Osteoblast (primary cell): Measurements from ENCODE around the gene GTPBP2. TPM values are rescaled to one million over a fixed set of nuclear protein-coding genes. Genes with fewer than 3 reads are reported as not detected.
A peak's percentile ranks its signal among the peaks of the same experiment; 100 is the strongest.

ENCODE experiments used
- DNase-seq: peaks from one replicate; pipeline ENCODE4 v3.0.0; 2011; ENCODE audit warnings: low spot score, mixed read lengths; ENCODE audit not compliant: insufficient read length; ENCODE audit errors: missing footprints
- H2AFZ ChIP-seq: 2 replicates; pipeline ENCODE4 v1.6.0; 2011; ENCODE audit warnings: mild to moderate bottlenecking, low read length
- H3K27ac ChIP-seq: 2 replicates; pipeline ENCODE4 v1.5.1; 2011; ENCODE audit warnings: mild to moderate bottlenecking, low read depth, low read length, moderate library complexity
- H3K27me3 ChIP-seq: 2 replicates; pipeline ENCODE4 v1.6.0; 2012; ENCODE audit warnings: mild to moderate bottlenecking, control low read depth, inconsistent platforms, low read length, moderate library complexity; ENCODE audit not compliant: insufficient read depth
- H3K36me3 ChIP-seq: 2 replicates; pipeline ENCODE4 v1.5.1; 2011; ENCODE audit warnings: mild to moderate bottlenecking, low read length, control low read depth, moderate library complexity; ENCODE audit not compliant: insufficient read depth
- H3K4me1 ChIP-seq: 2 replicates; pipeline ENCODE4 v1.5.1; 2011; ENCODE audit warnings: mild to moderate bottlenecking, low read length, control low read depth, moderate library complexity; ENCODE audit not compliant: insufficient read depth
- H3K4me2 ChIP-seq: 2 replicates; pipeline ENCODE4 v1.6.0; 2011; ENCODE audit warnings: mild to moderate bottlenecking, low read length; ENCODE audit not compliant: insufficient read depth
- H3K4me3 ChIP-seq: fragments of 200-600 bp; sonication (generic); 3 replicates; pipeline ENCODE4 v1.5.1; 2012; ENCODE audit warnings: mild to moderate bottlenecking, low read length, inconsistent platforms; ENCODE audit not compliant: insufficient read depth
- H3K79me2 ChIP-seq: 2 replicates; pipeline ENCODE4 v1.6.0; 2012; ENCODE audit warnings: mild to moderate bottlenecking, low read length, control low read depth, inconsistent platforms; ENCODE audit not compliant: insufficient read depth
- H3K9me3 ChIP-seq: 2 replicates; pipeline ENCODE4 v1.5.1; 2011; ENCODE audit warnings: low read depth, low read length, control low read depth
- H4K20me1 ChIP-seq: 2 replicates; pipeline ENCODE4 v1.6.0; 2012; ENCODE audit warnings: mild to moderate bottlenecking, low read length, control low read depth; ENCODE audit not compliant: insufficient read depth
- total RNA-seq: library from RNA; depleted of rRNA; stranded (reverse); fragments of >200 nt; gene quantifications from 2 replicates; pipeline ENCODE4 v1.2.3, GENCODE V29; 2012
- TF ChIP-seq, protein P1 (sequence below): IDR thresholded peaks from 2 replicates; pipeline ENCODE4 v1.5.1; 2011; ENCODE audit warnings: mild to moderate bottlenecking, low read depth, low read length, moderate library complexity; ENCODE audit errors: extremely low read depth

The GTPBP2 gene
- total RNA-seq, 1 donor = 84.0 TPM

DNA sequence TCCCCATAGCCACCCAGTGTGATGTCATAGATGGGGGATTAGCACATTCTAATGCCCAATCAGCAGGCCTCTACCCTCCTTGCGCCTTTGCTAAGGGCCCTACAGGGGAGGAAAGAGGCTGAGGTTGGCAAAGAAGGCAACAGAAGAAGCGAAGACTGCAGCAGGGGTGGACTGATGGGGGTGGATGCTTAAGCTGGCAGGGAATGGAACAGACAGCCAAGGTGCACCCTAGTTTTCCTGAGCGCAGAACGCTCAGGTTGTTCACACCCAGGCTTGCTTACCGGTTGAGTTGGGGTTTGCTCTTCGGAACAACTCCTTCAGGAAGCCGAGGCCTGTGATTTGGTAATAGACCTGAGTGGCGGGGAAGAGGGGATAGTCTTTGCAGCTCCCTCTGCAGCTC lies 45.9 kb upstream of the GTPBP2 start:
- H3K79me2 ChIP-seq = peaks cover 3% of the 10 kb centered on the region
- no peak overlapping the region for H2AFZ ChIP-seq
- H4K20me1 ChIP-seq = peaks cover 3% of the 10 kb centered on the region
- peaks cover 7% of the 10 kb centered on the region for H3K4me1 ChIP-seq
- peaks cover 67% of the 10 kb centered on the region for H3K36me3 ChIP-seq
- H3K4me2 ChIP-seq = no peak overlapping the region
- TF ChIP-seq, protein P1, sequence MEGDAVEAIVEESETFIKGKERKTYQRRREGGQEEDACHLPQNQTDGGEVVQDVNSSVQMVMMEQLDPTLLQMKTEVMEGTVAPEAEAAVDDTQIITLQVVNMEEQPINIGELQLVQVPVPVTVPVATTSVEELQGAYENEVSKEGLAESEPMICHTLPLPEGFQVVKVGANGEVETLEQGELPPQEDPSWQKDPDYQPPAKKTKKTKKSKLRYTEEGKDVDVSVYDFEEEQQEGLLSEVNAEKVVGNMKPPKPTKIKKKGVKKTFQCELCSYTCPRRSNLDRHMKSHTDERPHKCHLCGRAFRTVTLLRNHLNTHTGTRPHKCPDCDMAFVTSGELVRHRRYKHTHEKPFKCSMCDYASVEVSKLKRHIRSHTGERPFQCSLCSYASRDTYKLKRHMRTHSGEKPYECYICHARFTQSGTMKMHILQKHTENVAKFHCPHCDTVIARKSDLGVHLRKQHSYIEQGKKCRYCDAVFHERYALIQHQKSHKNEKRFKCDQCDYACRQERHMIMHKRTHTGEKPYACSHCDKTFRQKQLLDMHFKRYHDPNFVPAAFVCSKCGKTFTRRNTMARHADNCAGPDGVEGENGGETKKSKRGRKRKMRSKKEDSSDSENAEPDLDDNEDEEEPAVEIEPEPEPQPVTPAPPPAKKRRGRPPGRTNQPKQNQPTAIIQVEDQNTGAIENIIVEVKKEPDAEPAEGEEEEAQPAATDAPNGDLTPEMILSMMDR = no peak
- H3K27me3 ChIP-seq = no peaks in the 10 kb centered on the region
- no peaks in the 10 kb centered on the region for H3K9me3 ChIP-seq
- no peak for DNase-seq
- no peak overlapping the region for H3K4me3 ChIP-seq
- H3K27ac ChIP-seq = no peak overlapping the region

DNA sequence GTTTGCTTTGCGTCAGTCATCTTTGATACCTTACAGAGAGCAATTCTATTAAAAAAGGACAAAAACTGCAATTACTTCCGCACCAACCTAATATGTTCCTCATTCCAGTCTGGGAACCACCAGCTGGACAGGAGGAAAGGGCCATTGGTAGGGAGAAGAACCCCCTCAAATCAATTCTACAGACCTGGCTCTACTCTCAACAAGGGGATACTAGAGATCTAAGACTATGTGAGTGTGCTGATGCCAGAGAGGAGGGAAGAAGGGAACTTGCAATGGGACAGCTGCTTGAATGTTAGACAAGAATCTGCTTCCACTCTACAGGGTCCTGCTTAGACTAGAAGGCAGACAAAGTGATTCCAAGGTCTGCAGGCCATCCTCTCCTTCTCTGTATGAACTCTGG lies 45.2 kb upstream of the GTPBP2 start:
- peak; percentile 62 for DNase-seq
- Histone ChIP-seq H3K79me2 (no peaks in the 10 kb centered on the region), H2AFZ (no peak overlapping the region), H4K20me1 (peaks cover 3% of the 10 kb centered on the region), H3K36me3 (peaks cover 66% of the 10 kb centered on the region), H3K9me3 (no peaks in the 10 kb centered on the region), H3K4me3 (no peak overlapping the region), H3K27me3 (no peaks in the 10 kb centered on the region), H3K27ac (no peak overlapping the region), H3K4me1 (peaks cover 12% of the 10 kb centered on the region), H3K4me2 (no peak overlapping the region)
- TF ChIP-seq, protein P1 = no peak

DNA sequence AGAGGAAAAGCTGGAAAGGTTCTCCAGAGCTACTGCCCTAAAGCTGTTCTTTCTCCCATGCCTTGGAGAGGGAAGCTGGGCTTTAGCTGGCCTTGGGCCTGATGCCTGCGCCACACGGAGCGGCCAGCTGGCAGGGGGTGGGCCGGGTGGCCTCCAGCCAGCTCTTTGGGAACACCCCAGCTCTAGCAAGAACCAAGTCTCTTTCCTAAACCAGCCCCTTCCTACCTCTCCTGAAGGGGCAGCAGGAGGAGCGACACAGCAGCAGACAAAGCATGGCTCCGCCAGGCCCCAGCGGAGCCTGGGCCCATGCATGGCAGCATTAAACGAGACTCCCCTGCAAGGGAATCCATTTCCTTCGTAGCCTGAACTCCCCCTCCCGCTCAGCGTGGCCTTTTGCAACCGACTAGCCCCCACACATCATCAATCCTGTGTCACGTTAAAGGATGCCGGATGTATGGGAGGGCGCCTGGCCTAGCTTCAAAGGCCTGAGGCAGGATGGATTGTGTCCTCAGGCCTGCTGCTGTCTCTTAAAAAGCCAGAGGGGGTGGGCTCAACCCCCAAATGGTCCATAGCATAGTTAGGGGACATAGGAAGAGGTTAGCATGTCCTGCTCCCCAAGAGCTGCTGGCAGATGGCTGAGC lies 44.5 kb upstream of the GTPBP2 start:
- Histone ChIP-seq H3K4me3 (no peak overlapping the region), H3K4me2 (no peak overlapping the region), H3K79me2 (no peaks in the 10 kb centered on the region), H3K27ac (no peak overlapping the region), H3K4me1 (peaks cover 19% of the 10 kb centered on the region), H3K27me3 (no peaks in the 10 kb centered on the region), H3K36me3 (peaks cover 65% of the 10 kb centered on the region), H3K9me3 (no peaks in the 10 kb centered on the region), H4K20me1 (peaks cover 3% of the 10 kb centered on the region), H2AFZ (no peak overlapping the region)
- TF ChIP-seq, protein P1 = no peak
- DNase-seq = no peak

DNA sequence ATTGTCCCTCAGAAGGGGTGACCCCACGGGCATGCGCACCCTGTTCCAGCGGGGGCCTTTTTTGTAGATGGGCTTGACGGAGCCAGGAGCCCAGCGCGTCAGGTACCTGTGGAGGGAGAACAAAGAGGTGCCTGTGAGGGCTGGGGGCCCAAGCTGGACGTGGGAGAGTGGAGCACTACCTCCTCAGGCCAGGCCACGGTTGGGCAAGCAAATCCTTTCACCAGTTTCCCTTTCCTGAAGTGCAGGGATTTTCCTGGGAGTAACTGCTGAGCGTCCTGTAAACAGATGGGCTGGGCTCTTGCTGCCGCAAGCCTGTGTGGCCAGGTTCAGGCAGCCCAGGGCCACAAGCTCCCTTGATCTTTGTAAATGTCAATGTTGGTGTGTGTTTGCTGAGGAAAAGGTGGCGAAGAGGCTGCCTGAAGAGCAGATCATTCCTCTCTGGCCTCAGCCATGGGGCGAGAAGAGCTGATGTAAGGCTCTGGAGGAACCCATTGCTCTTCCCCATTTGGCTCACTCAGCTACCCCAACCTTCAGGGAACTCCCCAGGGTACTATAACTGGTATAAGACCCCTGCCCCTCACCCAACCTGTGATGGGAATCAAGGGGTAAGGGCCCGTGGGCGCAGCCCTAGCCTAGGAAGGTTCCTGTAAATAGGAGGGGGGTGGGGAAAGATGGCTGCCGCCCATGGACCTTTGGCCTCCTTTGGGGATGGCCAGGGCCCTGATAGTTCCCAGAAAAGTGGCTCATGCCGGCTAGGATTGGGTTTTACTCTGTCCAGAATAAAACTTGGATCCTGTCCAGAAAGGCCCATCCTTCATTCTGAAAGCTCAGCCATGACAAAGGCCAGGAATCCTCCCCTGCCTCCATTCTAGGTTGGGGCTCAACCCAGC lies 43.0 kb upstream of the GTPBP2 start:
- Histone ChIP-seq H3K27ac (no peak overlapping the region), H3K36me3 (peaks cover 50% of the 10 kb centered on the region), H3K4me3 (no peak overlapping the region), H3K4me1 (peaks cover 31% of the 10 kb centered on the region), H3K9me3 (no peaks in the 10 kb centered on the region), H3K27me3 (no peaks in the 10 kb centered on the region), H4K20me1 (peaks cover 3% of the 10 kb centered on the region), H3K4me2 (no peak overlapping the region), H2AFZ (no peak overlapping the region), H3K79me2 (no peaks in the 10 kb centered on the region)
- DNase-seq = peak; percentile 79
- TF ChIP-seq, protein P1 = no peak
